GM12872 (cell line): ENCODE results near the gene SPC24.

ENCODE experiments used
- TF ChIP-seq, protein P1 (sequence below): IDR thresholded peaks from 3 replicates; pipeline ENCODE4 v1.5.1; 2011; ENCODE audit warnings: low read depth, mild to moderate bottlenecking, low read length, moderate library complexity; ENCODE audit not compliant: insufficient read depth

SPC24 gene

DNA sequence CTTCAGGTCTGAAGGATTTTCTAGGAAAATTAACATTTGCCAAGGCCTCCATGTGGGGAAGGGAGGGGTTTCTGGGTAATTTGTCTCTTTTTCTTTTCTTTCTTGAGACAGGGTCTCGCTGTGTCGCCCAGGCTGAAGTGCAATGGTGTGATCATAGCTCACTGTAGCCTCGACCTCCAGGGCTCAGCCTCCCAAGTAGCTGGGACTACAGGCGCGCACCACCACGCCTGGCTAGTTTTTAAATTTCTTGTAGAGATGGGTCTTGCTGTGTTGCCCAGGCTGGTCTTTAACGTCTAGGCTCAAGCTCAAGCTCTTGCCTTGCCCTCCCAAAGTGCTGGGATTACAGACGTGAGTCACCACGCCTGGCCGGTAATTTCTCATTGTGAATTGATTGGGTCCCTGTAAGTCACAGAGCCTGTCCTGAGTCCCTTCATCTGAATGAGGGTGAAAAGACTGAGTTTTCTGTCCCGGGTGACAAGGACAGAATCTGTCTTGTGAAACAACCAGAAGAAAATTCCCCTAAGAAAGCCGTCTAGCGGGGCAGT lies 10.0 kb upstream of the SPC24 start:
- TF ChIP-seq, protein P1, sequence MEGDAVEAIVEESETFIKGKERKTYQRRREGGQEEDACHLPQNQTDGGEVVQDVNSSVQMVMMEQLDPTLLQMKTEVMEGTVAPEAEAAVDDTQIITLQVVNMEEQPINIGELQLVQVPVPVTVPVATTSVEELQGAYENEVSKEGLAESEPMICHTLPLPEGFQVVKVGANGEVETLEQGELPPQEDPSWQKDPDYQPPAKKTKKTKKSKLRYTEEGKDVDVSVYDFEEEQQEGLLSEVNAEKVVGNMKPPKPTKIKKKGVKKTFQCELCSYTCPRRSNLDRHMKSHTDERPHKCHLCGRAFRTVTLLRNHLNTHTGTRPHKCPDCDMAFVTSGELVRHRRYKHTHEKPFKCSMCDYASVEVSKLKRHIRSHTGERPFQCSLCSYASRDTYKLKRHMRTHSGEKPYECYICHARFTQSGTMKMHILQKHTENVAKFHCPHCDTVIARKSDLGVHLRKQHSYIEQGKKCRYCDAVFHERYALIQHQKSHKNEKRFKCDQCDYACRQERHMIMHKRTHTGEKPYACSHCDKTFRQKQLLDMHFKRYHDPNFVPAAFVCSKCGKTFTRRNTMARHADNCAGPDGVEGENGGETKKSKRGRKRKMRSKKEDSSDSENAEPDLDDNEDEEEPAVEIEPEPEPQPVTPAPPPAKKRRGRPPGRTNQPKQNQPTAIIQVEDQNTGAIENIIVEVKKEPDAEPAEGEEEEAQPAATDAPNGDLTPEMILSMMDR = no peak

- TF ChIP-seq, protein P1 = no peak
These were observed 9.4 kb upstream of the SPC24 start for GRCh38 chr19:11164879-11165406.

DNA sequence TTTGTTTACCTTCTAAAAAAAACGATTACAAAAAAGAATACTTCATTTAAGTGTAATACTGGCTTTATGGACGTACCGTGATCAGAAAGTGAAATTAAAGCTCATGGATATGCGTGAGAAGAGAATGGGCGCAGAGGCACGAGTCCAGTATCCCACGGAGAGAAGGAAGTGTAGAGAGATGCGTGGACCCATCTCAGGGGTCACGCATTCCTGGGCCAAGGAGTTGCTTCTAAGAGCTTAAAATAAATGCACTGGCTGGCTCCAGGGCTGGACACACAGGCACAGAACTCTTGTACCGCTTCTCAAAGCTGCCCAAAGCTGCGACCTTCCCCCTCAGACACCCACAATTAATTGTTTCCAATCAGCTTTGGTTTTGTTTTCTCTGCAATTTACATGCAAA lies 8.7 kb upstream of the SPC24 start:
- TF ChIP-seq, protein P1 = no peak

DNA sequence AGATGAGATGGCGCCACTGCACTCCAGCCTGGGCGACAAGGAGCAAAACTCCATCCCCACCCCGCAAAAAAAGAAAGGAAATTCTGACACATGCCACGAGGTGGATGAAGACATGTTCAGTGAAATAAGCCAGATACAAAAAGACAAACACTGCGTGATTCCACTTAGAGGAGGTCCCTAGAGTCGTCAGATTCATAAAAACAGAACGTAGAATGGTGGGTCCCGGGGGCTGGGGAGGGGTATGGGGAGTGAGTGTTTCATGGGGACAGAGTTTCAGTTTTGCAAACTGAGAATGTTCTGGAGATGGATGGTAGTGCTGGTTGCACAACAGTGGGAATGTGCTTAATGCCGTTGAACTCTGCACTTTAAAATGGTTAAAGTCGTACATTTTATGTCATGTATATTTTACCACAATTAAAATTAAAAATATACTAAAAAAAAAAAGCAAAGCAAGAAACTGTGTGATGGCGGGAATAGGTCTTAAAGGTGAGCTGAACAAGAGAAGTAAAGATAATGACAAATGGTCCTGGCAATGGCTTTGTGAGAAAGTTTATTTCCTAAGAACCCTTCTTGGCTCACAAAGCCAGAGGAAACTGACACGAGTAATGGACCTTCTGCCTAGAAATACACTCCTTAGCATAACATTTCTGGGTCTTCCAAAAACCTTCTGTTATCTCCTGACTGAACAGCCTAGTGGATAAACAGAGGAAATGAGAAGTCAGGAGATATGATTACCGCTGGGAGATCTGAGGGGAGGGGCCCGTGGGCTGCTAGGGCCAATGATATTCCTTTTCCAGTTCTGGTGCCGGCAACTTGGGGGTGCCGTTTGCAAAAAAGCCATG lies 4.2 kb upstream of the SPC24 start:
- TF ChIP-seq, protein P1 = no peak

DNA sequence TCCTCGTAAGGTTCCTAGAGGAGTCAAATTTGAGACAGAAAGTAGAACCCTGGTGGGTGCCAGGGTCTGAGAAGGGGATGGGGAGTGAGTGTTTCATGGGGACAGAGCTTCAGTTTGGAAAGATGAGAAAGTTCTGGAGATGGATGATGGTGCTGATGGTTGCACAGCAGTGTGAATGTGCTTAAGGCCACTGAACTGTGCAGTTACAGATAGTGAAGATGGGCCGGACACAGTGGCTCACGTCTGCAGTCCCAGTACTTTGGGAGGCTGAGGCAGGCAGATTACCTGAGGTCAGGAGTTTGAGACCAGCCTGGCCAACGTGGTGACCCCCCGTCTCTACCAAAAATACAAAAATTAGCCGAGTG lies 917 bp downstream of the SPC24 start:
- TF ChIP-seq, protein P1 = no peak

- TF ChIP-seq, protein P1 = no peak
These were observed 3.1 kb downstream of the SPC24 start for GRCh38 chr19:11152318-11153062.

DNA sequence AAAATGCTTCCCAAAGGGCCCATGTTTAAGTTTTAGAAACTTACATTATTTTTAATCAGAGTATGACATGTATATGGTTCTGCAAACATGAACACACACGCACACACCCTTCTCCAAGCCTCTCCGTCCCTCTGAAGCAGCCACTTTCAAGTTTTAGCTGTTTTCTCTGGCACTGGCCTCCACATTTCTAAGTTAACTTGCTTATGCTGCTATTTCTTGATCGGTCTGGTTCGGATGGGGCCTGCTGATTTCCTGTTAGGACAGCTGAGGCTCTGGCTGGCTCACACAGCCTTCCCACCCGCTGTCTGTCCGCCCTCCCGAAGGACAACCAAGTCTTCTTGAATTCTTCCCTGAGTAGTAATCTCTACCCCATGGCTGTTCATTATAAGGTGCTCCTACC lies 4.4 kb downstream of the SPC24 start:
- TF ChIP-seq, protein P1 = no peak
